HEK293 (cell line): ENCODE data around the gene DZIP1.

Experiments
- CTCF ChIA-PET: fragments of 350-600 bp; formaldehyde crosslinking; extraction: SDS; loops from one replicate; lab custom pipeline; 2021; ENCODE audit warnings: antibody characterized with exemption; lab: Yijun Ruan, JAX
- POLR2A ChIA-PET: fragments of 300-600 bp; formaldehyde crosslinking; extraction: SDS; loops from one replicate; lab custom pipeline; 2020; ENCODE audit warnings: antibody characterized with exemption, inconsistent platforms; lab: Yijun Ruan, JAX
- H3K27ac ChIP-seq: fragments of 200-500 bp; sonication (Bioruptor generic); 2 replicates; pipeline ENCODE4 v1.5.1; 2014; ENCODE audit warnings: low read depth, low read length, control low read depth, inconsistent platforms; ENCODE audit errors: extremely low read depth
- H3K36me3 ChIP-seq, 2 experiments: fragments of 200-500 bp in 1 of 2; sonication (Bioruptor generic) in 1 of 2; 1 replicate in 1 of 2; 2 replicates in 1 of 2; pipeline ENCODE4 v1.5.1; 2014 to 2017; ENCODE audit warnings: inconsistent platforms in 2 of 2, low read length in 2 of 2; ENCODE audit not compliant: control insufficient read depth in 2 of 2, insufficient read depth in 1 of 2
- H3K4me1 ChIP-seq: fragments of 200-500 bp; sonication (Bioruptor generic); 2 replicates; pipeline ENCODE4 v1.5.1; 2014; ENCODE audit warnings: mild to moderate bottlenecking, low read length, inconsistent platforms; ENCODE audit not compliant: control insufficient read depth, insufficient read depth
- H3K4me3 ChIP-seq: 2 replicates; pipeline ENCODE4 v1.5.1; 2011; ENCODE audit warnings: low read depth, mild to moderate bottlenecking, control low read depth, low read length, moderate library complexity
- H3K9me3 ChIP-seq: fragments of 200-500 bp; sonication (Bioruptor generic); 2 replicates; pipeline ENCODE4 v1.5.1; 2014; ENCODE audit warnings: low read depth, low read length, inconsistent platforms; ENCODE audit not compliant: control insufficient read depth, insufficient read depth
- BCL11A ChIP-seq: fragments of 450-650 bp; formaldehyde crosslinking; IDR thresholded peaks from 2 replicates; pipeline ENCODE4 v1.5.1; 2016; ENCODE audit warnings: low read depth, missing biosample characterization, missing genetic modification characterization
- GFI1B ChIP-seq: fragments of 450-650 bp; formaldehyde crosslinking; IDR thresholded peaks from 2 replicates; pipeline ENCODE4 v1.5.1; 2016; ENCODE audit warnings: missing biosample characterization, missing genetic modification characterization
- GLI4 ChIP-seq: fragments of 450-650 bp; formaldehyde crosslinking; IDR thresholded peaks from 2 replicates; pipeline ENCODE4 v1.5.1; 2016; ENCODE audit warnings: missing biosample characterization, missing genetic modification characterization
- GLIS1 ChIP-seq: fragments of 450-650 bp; formaldehyde crosslinking; IDR thresholded peaks from 2 replicates; pipeline ENCODE4 v1.5.1; 2016; ENCODE audit warnings: missing biosample characterization, missing genetic modification characterization
- KLF1 ChIP-seq: fragments of 450-650 bp; formaldehyde crosslinking; IDR thresholded peaks from 2 replicates; pipeline ENCODE4 v1.5.1; 2016; ENCODE audit warnings: missing biosample characterization, missing genetic modification characterization
- KLF10 ChIP-seq: fragments of 450-650 bp; IDR thresholded peaks from 2 replicates; pipeline ENCODE4 v1.5.1; 2018; ENCODE audit warnings: missing biosample characterization, mild to moderate bottlenecking, missing genetic modification characterization
- PATZ1 ChIP-seq: fragments of 450-650 bp; formaldehyde crosslinking; IDR thresholded peaks from 2 replicates; pipeline ENCODE4 v1.5.1; 2016; ENCODE audit warnings: missing biosample characterization, missing genetic modification characterization
- SCRT2 ChIP-seq: fragments of 450-650 bp; formaldehyde crosslinking; IDR thresholded peaks from 2 replicates; pipeline ENCODE4 v1.5.1; 2016; ENCODE audit warnings: missing biosample characterization, missing genetic modification characterization
- SP2 ChIP-seq: fragments of 450-650 bp; formaldehyde crosslinking; IDR thresholded peaks from 2 replicates; pipeline ENCODE4 v1.5.1; 2016; ENCODE audit warnings: missing biosample characterization, missing genetic modification characterization
- ZBTB11 ChIP-seq: fragments of 450-650 bp; formaldehyde crosslinking; conservative IDR thresholded peaks from 2 replicates; pipeline ENCODE4 v1.5.1; 2016; ENCODE audit warnings: low read depth, missing biosample characterization, missing genetic modification characterization
- ZEB2 ChIP-seq: fragments of 450-650 bp; formaldehyde crosslinking; IDR thresholded peaks from 2 replicates; pipeline ENCODE4 v1.5.1; 2016; ENCODE audit warnings: missing biosample characterization, missing genetic modification characterization
- ZNF121 ChIP-seq: fragments of 450-650 bp; formaldehyde crosslinking; IDR thresholded peaks from 2 replicates; pipeline ENCODE4 v1.5.1; 2016; ENCODE audit warnings: missing biosample characterization, missing genetic modification characterization
- ZNF146 ChIP-seq: fragments of 450-650 bp; formaldehyde crosslinking; IDR thresholded peaks from 2 replicates; pipeline ENCODE4 v1.5.1; 2016; ENCODE audit warnings: missing biosample characterization, missing genetic modification characterization
- ZNF223 ChIP-seq: fragments of 450-650 bp; formaldehyde crosslinking; IDR thresholded peaks from 2 replicates; pipeline ENCODE4 v1.5.1; 2016; ENCODE audit warnings: missing biosample characterization, missing genetic modification characterization
- ZNF239 ChIP-seq: fragments of 450-650 bp; formaldehyde crosslinking; IDR thresholded peaks from 2 replicates; pipeline ENCODE4 v1.5.1; 2016; ENCODE audit warnings: missing biosample characterization, missing genetic modification characterization
- ZNF248 ChIP-seq: fragments of 450-650 bp; formaldehyde crosslinking; IDR thresholded peaks from 2 replicates; pipeline ENCODE4 v1.5.1; 2017; ENCODE audit warnings: missing biosample characterization, missing genetic modification characterization
- ZNF341 ChIP-seq: fragments of 450-650 bp; formaldehyde crosslinking; IDR thresholded peaks from 2 replicates; pipeline ENCODE4; 2016; ENCODE audit warnings: low read depth, missing biosample characterization, missing genetic modification characterization
- ZNF394 ChIP-seq: fragments of 450-650 bp; formaldehyde crosslinking; IDR thresholded peaks from 2 replicates; pipeline ENCODE4 v1.5.1; 2016; ENCODE audit warnings: missing biosample characterization, missing genetic modification characterization, mild to moderate bottlenecking, moderate library complexity, borderline replicate concordance
- ZNF398 ChIP-seq: fragments of 450-650 bp; formaldehyde crosslinking; IDR thresholded peaks from 2 replicates; pipeline ENCODE4 v1.5.1; 2017; ENCODE audit warnings: missing biosample characterization, missing genetic modification characterization
- ZNF404 ChIP-seq: fragments of 450-650 bp; formaldehyde crosslinking; IDR thresholded peaks from 2 replicates; pipeline ENCODE4 v1.5.1; 2017; ENCODE audit warnings: missing biosample characterization, missing genetic modification characterization
- ZNF423 ChIP-seq: fragments of 450-650 bp; formaldehyde crosslinking; IDR thresholded peaks from 2 replicates; pipeline ENCODE4 v1.5.1; 2016; ENCODE audit warnings: missing biosample characterization, missing genetic modification characterization
- ZNF433 ChIP-seq: fragments of 450-650 bp; formaldehyde crosslinking; IDR thresholded peaks from 2 replicates; pipeline ENCODE4 v1.5.1; 2016; ENCODE audit warnings: missing biosample characterization, missing genetic modification characterization, low read depth
- ZNF488 ChIP-seq: fragments of 450-650 bp; formaldehyde crosslinking; IDR thresholded peaks from 2 replicates; pipeline ENCODE4 v1.5.1; 2016; ENCODE audit warnings: missing biosample characterization, missing genetic modification characterization
- ZNF560 ChIP-seq: fragments of 450-650 bp; formaldehyde crosslinking; IDR thresholded peaks from 2 replicates; pipeline ENCODE4 v1.5.1; 2017; ENCODE audit warnings: missing biosample characterization, missing genetic modification characterization, borderline replicate concordance
- ZNF580 ChIP-seq: fragments of 450-650 bp; formaldehyde crosslinking; IDR thresholded peaks from 2 replicates; pipeline ENCODE4 v1.5.1; 2016; ENCODE audit warnings: missing biosample characterization, missing genetic modification characterization
- ZNF600 ChIP-seq: fragments of 450-650 bp; formaldehyde crosslinking; IDR thresholded peaks from 2 replicates; pipeline ENCODE4 v1.5.1; 2016; ENCODE audit warnings: missing biosample characterization, missing genetic modification characterization
- ZNF629 ChIP-seq: fragments of 450-650 bp; formaldehyde crosslinking; IDR thresholded peaks from 2 replicates; pipeline ENCODE4 v1.5.1; 2017; ENCODE audit warnings: missing biosample characterization, missing genetic modification characterization
- ZNF660 ChIP-seq: fragments of 450-650 bp; IDR thresholded peaks from 2 replicates; pipeline ENCODE4 v1.5.1; 2018; ENCODE audit warnings: missing biosample characterization, mild to moderate bottlenecking, missing genetic modification characterization
- ZNF707 ChIP-seq: fragments of 450-650 bp; formaldehyde crosslinking; IDR thresholded peaks from 2 replicates; pipeline ENCODE4 v1.5.1; 2016; ENCODE audit warnings: missing biosample characterization, missing genetic modification characterization

The DZIP1 gene

GRCh38 chr13:95676762-95677563 is 32.5 kb upstream of the DZIP1 start, which contains the start of gene DNAJC3:
DNAJC3 (plus strand) TSS chr13:95677139; CDS start chr13:95677256, 117 bp downstream.
- Histone ChIP-seq H3K9me3 (no peaks in the 10 kb centered on the region), H3K27ac (peak within 1 kb of the TSS; percentile 89), H3K4me1 (no peaks in the 10 kb centered on the region), H3K36me3 (no peaks in the 10 kb centered on the region), H3K4me3 (peak within 1 kb of the TSS; percentile 89)
- ChIA-PET CTCF (no interaction called here), POLR2A (interaction anchor here (0.9 to 1.3 kb wide), 14 partner anchors 16 to 376 kb away, joined by 3 to 19 read pairs (median 4); partner anchors contain the start of genes DZIP1 and UGGT2)
- TF ChIP-seq ZNF660 (tag by site-specific recombination) = peak; percentile 39
- TF ChIP-seq ZNF239 = no peak
- TF ChIP-seq PATZ1 (tag by site-specific recombination) = peak; percentile 73
- TF ChIP-seq GLI4 (tag by site-specific recombination) = peak; percentile 64; the same call in 1 of the 2 replicates
- TF ChIP-seq ZNF404 (tag by site-specific recombination) = no peak
- TF ChIP-seq ZNF394 (tag by site-specific recombination) = no peak; the same call in 1 of the 2 replicates
- no peak for TF ChIP-seq GFI1B (tag by site-specific recombination)
- TF ChIP-seq ZEB2 (tag by site-specific recombination) = peak; percentile 66; the same call in 1 of the 2 replicates
- TF ChIP-seq GLIS1 = peak; percentile 49; the same call in 1 of the 2 replicates
- TF ChIP-seq ZNF146 = peak; percentile 14; the same call in 1 of the 2 replicates
- TF ChIP-seq KLF10 = peak; percentile 73; the same call in 1 of the 2 replicates
- TF ChIP-seq ZNF560 = no peak
- peak; percentile 1; the same call in 1 of the 2 replicates for TF ChIP-seq ZNF341 (tag by site-specific recombination)
- TF ChIP-seq ZNF629 = peak; percentile 1; the same call in 1 of the 2 replicates
- TF ChIP-seq ZNF398 = no peak
- TF ChIP-seq ZNF600 (tag by site-specific recombination) = peak; percentile 38
- no peak for TF ChIP-seq ZNF707 (tag by site-specific recombination)
- no peak for TF ChIP-seq KLF1 (tag by site-specific recombination)
- no peak for TF ChIP-seq BCL11A (tag by site-specific recombination)
- TF ChIP-seq ZNF248 (tag by site-specific recombination) = no peak
- TF ChIP-seq ZNF488 (tag by site-specific recombination) = no peak
- no peak for TF ChIP-seq ZNF433 (tag by site-specific recombination)
- peak; percentile 40; the same call in 1 of the 2 replicates for TF ChIP-seq ZBTB11 (tag by site-specific recombination)
- no peak for TF ChIP-seq ZNF580 (tag by site-specific recombination)
- no peak for TF ChIP-seq ZNF223 (tag by site-specific recombination)
- peak; percentile 17; the same call in 1 of the 2 replicates for TF ChIP-seq SCRT2 (tag by site-specific recombination)
- TF ChIP-seq SP2 (tag by site-specific recombination) = peak; percentile 96
- 0 out of 2 replicates have a peak, but pooled peaks have one; percentile 5 for TF ChIP-seq ZNF423 (tag by site-specific recombination)
- TF ChIP-seq ZNF121 = peak; percentile 74
